CD4-positive, alpha-beta T cell treated with Interleukin-4 for 4 hours (primary cell): ENCODE measurements around the gene ADAMTS6.

ENCODE experiments used
- DNase-seq: peaks from one replicate; pipeline ENCODE4 v3.0.0-alpha.2; 2020

ADAMTS6 gene

GRCh38 chr5:65132386-65132785, 349.3 kb downstream of the ADAMTS6 start:
- no peak for DNase-seq

DNA sequence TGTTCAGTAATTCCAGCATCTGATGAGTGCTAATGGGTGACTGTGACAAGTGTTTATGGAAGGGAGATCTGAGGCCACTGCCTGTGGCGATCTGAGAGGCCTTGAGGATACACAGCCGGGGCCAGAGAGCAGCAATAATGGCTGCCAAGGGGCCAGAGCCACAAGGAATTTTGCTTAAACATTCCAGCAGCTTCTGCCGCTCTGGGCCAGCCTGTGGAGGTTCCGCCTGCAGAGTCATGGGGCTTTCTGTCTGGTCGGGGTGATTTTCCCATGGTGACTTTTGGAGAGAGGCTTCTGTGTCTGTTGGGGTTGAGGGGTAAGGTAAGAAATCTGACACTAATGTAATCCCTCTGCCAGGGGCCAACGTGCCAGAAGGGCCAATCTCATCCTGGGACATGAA, 353.5 kb downstream of the ADAMTS6 start:
- DNase-seq: no peak

- DNase-seq: no peak
Observed at GRCh38 chr5:65127161-65127901, 354.4 kb downstream of the ADAMTS6 start.

- no peak for DNase-seq
Observed at GRCh38 chr5:65126542-65127069, 355.1 kb downstream of the ADAMTS6 start.

GRCh38 chr5:65125591-65126541, 355.9 kb downstream of the ADAMTS6 start:
- DNase-seq: no peak

DNA sequence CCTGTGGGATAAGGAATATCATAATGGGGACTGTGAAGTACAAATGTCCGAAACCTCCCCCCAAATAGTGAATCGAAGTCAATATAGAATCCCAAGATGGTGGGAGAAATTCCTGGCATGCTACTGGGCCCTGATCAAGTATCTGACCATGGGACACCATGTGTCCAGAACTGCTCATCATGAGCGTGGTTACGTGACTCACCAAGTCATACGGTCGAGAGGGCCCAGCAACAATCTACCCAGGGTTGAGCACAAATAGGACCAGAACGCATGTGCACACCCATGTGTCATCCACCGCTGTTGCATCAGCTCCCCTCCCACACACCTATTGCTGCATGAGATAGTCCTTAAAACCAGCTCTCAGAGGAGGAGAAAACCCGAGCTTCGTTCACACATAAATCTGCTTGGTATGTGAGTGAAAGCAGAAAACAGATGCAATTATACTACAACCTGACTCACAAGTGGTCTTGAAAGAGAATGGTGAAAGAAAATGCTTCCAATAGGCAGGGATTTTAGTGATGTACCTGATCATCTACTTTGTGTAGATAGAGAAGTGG, 359.8 kb downstream of the ADAMTS6 start:
- DNase-seq: no peak

DNA sequence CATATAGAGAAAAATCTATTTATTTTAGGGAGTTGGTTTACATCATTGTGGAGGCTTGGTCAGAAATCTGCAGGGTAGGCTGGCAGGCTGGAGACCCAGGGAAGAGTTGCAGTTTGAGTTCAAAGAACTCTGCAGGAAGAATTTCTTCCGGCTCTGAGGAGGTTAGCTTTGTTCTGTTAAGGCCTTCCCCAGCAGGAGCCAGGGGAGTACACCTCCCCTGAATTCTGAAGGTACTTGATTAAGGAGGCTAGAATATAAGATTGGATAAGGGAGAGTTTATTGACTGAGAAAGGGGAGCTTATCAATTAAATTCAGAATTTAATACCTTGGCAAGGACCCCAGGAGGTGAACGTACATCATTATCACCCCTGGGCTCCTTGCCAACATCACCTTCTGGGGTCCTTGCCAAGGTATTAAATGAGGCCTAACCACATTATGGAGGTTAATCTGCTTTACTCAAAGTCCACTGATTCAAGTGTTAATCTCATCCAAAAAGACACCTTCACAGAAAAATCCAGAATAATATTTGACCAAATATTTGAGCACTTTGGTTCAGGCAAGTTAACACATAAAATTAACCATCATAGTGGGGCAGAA, 361.3 kb downstream of the ADAMTS6 start:
- no peak for DNase-seq

DNA sequence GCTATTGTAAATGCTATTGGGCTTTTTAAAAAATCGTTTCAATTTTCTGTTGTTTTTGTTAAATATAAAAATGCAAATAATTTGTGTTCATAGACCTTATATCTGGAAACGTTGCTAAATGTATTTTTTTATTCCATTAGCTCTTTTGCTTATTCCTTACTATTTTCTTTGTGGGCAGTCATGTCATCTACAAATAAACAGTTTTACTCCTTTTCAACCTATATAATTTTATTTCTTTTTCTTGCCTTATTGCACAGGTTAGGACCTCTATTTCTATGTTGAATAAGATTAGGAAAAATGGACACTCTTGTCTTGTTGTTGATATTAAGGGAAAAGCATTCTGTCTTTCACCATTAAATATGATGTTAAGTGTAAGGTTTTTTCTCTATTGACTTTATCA, 364.2 kb downstream of the ADAMTS6 start:
- DNase-seq: no peak

DNA sequence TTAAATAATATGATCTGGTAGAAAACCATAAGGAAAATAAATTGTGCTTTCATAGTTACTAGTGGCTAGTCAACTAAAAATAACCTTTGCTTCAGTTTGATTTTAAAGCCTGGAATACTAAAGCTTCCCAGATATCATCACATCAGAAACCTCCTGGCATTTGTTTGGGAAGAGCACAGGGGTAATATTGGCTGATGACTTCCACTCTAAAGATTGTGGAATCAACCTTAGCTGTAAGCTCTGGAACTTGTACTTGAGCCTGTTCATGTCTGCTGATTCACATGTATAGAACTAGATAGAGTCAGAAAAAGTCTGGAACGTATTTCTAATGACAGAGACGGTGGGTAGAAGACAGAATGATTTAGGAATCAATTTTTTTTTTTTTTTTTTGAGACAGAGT, 367.9 kb downstream of the ADAMTS6 start:
- no peak for DNase-seq

- DNase-seq: no peak
Observed at GRCh38 chr5:65111961-65112658, 369.6 kb downstream of the ADAMTS6 start.

GRCh38 chr5:65108786-65109743, 372.7 kb downstream of the ADAMTS6 start:
- DNase-seq: no peak

DNA sequence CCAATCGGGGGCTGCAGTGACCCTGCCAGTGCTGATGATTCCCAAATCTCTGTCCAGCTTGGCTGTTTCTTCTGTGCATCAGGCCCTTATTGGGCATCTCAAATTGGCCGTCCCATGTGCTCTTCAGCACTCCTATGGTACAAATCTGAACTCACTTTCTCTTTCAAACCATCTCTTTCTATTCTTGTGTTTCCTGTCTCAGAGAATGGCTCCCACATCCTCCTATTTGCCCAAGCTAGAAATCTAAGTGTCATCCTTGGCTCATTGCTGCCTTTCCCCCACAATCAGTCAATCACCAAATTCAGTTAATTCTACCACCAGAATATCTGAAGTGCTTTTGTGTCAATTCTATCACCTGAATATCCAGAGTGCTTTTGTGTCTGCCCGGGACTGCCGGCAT, 376.4 kb downstream of the ADAMTS6 start:
- DNase-seq: no peak

DNA sequence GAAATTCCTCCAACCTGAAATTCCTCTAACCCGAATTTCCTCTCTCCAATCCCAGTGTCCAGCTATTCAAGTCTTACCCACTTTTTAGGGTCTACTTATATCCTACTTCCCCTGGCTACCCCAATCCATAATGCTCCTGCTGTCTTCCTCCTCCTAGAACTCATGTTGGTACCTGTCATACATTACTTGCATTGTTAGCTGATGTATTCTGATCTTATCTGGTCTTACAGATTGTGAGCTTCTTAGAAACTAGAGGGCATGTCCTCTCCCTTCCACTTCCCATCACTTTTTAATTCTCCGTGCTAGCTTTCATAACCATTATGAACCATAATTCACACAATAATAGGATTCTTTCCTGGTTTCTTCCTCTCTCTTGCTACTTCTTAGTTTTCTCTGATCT, 376.9 kb downstream of the ADAMTS6 start:
- no peak for DNase-seq

DNA sequence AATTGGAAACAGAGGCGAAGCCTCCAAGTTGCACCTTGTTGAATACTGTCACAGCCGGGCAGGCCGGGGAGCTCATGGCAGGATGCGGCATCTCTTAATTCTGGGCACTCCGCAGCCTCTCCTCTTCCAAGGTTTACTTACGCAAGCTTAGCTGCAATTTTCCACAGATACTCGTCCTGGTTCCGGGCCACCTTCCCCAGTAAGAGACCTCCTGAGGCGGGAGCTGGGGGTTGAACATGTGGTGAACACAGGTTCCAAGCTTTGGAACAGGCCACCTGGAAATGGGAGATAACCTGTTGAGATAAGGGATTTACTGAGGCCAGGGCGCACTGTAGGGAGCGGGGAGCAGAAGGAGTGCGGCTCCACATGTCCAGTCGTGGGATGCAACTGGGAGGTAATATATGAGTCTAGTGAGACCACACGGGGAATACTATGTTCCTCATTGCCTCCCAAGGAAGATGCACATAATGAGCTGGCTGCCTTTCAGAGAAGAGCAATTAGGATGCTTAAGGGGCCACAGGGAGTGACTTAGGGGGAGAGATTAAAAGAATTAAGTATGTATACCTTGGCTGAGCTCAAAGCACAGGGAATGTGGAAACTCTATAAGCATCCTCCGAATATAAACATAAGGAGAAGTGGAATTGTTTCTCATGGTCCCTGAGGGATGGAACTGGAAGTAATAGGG, 377.8 kb downstream of the ADAMTS6 start:
- no peak for DNase-seq

GRCh38 chr5:65102976-65103711, 378.6 kb downstream of the ADAMTS6 start:
- DNase-seq: peak; percentile 75

- no peak for DNase-seq
Observed at GRCh38 chr5:65102371-65102975, 379.2 kb downstream of the ADAMTS6 start.

- no peak for DNase-seq
Observed at GRCh38 chr5:65101632-65102100, 380.1 kb downstream of the ADAMTS6 start.

DNA sequence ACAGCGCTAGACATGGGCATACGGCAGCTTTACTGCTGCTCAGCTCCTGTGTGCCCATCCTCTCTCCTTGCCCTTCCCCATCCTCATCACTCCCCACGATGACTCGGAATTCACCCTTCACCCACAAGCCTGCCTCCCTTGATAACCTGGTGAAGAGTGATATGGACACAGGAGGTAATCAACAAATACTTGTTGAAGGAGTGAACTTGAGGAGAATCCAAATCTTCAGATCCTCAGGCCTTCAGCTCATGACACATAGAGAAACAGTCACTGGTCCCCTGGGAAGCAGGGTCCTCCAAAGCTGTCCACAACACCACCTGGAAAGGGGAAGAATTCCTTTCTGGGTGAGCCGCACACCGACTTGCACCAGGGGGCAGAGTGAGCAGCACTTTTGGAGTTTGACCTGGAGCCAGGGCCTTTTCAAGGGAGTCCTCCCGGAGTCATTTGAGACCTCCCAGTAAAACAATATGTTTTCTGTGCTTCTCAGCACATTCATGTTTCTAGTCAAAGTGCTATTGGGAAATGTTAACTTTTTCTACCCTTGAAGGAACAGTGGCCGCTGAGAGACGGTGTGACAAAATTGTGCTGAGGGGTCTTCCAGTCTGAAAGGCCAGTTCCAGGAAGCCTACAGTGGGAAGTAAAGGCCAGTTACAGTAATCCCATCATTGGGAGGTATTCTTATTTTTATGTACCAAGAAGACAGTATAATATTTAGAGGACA, 380.6 kb downstream of the ADAMTS6 start:
- peak; percentile 21 for DNase-seq
